Ureter (tissue), 1 donor: Measurements from ENCODE around the gene TBC1D22A. TPM values are rescaled to one million over a fixed set of nuclear protein-coding genes. Genes with fewer than 3 reads are reported as not detected.

Experiments used
- DNase-seq: peaks from one replicate; pipeline ENCODE4 v3.0.0-alpha.2; 2020; ENCODE audit warnings: low spot score
- total RNA-seq: library from RNA; stranded (reverse); gene quantifications from one replicate; pipeline ENCODE4 v1.2.4, GENCODE V29; 2023
- donor health status: DM: yes; HTN: yes; CAD: no.

The TBC1D22A gene
- total RNA-seq, 1 donor from 2014 or later: 32.6 TPM

DNA sequence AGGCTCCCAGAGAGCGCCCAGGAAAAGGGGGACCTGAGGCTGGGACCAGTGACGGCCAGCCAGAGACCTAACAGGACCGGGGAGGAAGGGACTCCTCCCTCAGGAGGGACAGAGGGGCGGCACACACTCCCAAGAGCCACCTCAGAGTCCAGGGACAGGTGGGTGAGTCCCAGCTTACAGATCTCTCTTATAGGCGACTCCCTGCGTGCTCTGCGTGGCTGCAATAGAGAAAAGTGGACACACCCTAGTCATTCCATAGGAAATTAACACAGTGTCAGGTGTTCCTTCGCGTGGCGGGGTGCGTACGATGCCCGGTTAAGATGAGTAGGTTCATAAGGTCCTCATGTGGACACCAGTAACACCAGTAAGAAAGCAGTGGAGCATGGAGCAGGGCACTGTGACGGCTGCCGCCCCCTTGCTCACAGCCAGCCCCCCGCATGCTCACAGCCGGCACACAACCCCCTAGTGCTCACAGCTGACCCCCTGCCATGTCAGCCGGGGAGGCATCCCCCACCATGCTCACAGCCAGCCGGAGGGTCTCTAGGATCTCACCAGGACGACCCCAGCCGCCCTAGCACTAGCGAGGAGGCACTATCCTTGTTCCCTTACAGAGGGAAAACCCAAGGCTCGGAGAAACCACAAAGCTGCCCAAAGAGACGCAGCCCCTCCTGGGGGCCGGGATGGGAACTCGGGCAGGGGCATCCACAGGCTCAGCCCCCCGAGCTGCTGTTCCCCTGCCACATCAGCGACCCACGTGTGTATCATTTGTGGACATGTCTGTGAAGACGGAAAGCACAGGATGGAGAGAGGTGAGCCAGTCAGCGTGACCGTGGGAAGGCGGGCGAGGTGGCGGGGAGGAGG is 426.8 kb downstream of the TBC1D22A start:
- DNase-seq: no peak

GRCh38 chr22:47190276-47190956 is 428.0 kb downstream of the TBC1D22A start:
- DNase-seq: peak; percentile 26

- DNase-seq: peak; percentile 28
Observed at GRCh38 chr22:47190957-47191670, 428.7 kb downstream of the TBC1D22A start.

GRCh38 chr22:47191671-47192650 is 429.5 kb downstream of the TBC1D22A start:
- DNase-seq: peak; percentile 37

DNA sequence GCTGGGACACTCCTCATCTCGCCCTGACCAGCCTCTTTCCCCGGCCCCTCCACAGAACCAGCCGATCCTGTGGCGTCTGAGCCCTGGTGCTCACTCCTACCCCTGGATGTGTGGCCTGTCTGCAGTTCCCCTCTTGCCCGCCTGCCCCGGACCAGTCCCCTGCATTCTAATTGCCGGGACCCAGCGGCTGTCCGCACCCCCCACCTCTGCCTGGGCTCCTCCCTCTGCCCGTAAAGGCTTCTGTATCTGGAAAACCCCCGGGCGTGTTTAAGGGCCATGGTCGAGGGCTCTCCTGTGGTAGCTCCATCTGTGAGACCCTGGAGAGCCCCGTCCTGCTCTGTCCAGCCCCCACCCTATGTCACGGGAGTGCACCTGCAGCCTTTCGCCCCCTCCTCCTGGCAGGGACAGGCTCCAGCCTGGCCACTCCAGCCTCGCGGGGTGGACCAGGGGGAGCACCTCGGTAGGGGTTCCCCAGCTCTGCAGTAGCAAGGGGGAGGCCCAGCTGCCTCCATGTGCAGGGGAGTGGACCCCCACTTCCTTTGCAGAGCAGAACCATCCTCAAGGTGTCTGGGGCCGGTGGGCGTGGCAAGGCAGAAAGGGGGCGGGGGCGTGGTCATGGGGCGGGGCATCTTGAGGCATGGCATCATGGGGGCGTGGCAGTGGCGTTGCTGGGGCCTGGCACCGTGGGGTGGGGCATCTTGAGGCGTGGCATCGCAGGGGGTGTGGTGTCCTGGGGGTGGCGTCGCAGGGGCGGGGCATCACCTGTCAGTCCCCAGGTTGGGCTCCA is 430.4 kb downstream of the TBC1D22A start:
- peak; percentile 29 for DNase-seq

- DNase-seq: peak; percentile 35
Observed at GRCh38 chr22:47193606-47194329, 431.3 kb downstream of the TBC1D22A start.

GRCh38 chr22:47194476-47195155 is 432.2 kb downstream of the TBC1D22A start:
- no peak for DNase-seq

DNA sequence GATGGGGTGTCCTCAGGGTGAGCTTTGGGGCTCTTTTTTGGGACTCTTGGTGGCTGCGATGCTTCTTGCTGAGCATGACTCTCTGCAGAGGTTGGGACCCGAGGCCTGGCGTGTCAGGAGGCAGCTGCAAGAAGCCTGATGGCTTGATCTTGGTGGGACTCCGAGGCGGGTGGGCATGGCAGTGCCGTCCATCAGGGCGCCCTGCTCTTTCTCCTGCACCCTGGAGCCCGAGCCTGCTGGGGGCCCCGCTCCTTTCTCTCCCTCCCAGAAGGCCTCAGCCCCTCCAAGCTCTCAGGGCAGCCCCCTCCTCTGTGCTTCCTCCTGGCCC is 432.7 kb downstream of the TBC1D22A start:
- no peak for DNase-seq

DNA sequence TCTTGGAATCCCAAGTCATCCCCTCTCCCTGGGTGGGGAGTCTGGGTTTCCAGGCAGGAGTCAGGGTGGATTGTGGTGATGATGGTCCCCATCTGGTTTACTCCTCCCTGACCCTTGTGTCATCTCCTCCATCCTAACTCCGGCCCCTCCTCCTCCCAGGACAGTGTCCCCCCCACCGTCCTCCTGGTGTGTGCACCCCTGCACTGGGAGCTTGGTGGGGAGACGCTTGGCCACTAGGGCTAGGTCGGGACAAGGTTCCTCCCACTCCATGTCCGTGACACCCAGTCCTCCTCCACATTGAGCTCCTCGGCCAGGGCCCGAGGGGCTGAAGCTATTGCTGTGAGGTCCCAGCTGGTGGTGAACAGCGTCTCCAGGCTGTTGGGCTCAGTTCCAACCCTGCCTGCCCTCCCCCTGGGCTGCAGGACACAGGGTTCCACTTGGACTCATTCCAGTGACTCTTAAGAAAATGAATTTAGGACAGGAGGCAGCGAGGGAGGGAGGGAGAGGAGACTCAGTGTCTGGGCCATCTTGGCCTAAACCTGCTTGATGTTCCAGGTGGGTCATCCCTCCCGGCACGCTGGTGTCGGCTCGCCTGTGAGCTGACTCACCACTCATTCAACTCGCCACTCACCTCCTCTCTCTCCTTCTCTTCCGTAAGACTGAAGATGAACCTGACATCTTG is 433.2 kb downstream of the TBC1D22A start:
- DNase-seq: peak; percentile 40

GRCh38 chr22:47196166-47196849 is 433.9 kb downstream of the TBC1D22A start:
- DNase-seq: no peak

GRCh38 chr22:47196881-47197772 is 434.7 kb downstream of the TBC1D22A start:
- DNase-seq: no peak

- no peak for DNase-seq
Observed at GRCh38 chr22:47197773-47198500, 435.5 kb downstream of the TBC1D22A start.

GRCh38 chr22:47198801-47199251 is 436.4 kb downstream of the TBC1D22A start:
- DNase-seq: no peak

- DNase-seq: no peak
Observed at GRCh38 chr22:47199261-47199978, 437.0 kb downstream of the TBC1D22A start.

- DNase-seq: no peak
Observed at GRCh38 chr22:47199979-47200272, 437.5 kb downstream of the TBC1D22A start.
